Fibroblast of skin of left quadriceps (primary cell): ENCODE data around the gene MED8.
"Not testable (repeated sequence)": the region's sequence is repeated elsewhere in the genome, so short reads cannot be mapped to it uniquely, and the experiment has no call there.

Experiments used
- DNase-seq, 2 experiments: peaks; one replicate each; pipeline ENCODE4 v3.0.0-alpha.2; 2013; ENCODE audit warnings: low read depth in 2 of 2

MED8 gene

DNA sequence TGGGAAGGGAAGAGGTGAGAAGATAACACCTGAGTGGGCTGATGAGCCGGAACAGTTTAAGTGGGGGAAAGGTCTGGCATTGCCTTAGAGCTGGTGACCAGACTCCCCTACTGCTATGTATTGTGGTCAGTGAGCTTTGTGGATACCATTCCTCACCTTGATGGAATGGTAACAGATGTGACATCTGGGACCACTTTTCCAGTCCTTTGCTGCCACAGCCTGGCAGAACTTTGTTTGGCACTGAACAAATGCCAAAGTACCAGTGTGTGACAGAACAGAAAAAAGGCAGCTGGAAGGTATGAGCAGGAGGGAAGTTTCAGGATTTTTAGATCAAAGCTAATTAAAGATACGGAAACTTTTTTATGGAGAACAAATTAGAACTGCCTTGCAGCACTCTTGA, 6.2 kb downstream of the MED8 start:
- no peak for DNase-seq

DNA sequence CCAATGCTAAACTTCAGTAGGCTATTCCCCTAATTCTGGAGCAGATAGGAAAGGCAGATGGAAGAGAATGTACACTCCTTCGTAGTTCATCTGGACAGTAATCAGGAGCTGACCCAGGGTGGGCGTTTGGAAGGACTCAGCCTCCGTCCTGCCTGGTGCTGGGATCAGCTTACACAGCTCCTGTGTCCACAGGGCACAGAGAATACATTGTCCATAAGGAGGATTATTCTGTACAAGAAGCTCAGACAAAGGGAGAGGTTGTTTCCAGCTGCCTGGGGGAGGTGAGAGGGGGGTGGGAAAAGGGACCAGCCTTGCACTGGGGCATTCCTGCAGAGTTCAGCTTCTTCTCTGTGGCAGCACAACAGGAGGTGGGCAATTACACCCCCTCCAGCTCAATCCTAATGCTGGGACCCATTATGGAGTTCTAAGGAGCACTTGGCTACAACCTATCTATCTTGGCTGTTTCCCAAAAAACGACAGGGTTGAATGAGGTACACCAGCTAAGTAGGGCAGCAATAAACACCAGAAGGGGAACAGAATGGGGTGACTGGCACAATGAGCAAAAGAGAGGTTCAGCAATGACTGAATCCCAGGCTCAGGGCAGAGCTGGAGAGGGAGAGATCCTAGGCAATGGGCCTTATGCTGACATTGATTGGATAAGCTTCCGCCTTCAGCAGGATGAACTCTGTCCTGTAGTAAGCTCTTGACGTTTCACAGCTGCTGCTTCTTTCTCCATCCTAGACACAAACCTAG, 7.4 kb downstream of the MED8 start:
- DNase-seq: no peak

DNA sequence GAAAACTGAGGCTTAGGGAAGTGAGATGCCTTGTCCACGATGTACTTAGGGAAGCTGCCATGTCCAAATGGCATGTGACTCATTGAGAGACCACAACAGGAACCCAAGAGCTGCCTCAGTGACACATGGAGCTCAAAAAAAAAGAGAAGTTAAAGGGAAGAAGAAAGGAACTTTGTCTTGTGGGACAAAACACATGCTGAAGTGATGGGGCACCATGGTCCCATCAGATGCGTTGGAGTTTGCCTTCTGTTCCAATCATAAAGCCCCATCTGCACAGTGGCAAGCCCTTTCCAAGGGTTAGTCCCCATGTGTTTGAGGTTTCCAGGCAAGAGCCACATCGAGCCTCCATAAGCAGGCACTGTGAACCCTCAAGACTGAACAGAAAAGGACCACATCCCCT, 8.0 kb downstream of the MED8 start:
- DNase-seq: no peak

DNA sequence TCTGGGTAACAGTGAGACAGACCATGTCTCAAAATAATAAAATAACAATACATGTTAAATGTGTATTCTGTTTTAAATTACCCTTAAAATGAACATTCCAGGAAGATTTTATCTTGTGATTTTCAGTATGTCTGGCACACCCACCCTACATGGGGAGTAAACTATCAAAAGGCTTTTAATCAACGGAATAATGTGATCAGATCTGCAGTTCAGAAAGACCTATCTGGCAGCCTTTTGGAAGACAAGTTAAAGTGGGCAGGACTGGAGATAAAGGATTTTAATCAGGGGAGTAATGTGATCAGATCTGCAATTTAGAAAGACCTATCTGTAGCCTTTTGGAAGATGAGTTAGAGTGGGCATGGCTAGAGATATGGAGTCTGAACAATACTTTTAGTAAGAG, 10.1 kb downstream of the MED8 start:
- no peak for DNase-seq

DNA sequence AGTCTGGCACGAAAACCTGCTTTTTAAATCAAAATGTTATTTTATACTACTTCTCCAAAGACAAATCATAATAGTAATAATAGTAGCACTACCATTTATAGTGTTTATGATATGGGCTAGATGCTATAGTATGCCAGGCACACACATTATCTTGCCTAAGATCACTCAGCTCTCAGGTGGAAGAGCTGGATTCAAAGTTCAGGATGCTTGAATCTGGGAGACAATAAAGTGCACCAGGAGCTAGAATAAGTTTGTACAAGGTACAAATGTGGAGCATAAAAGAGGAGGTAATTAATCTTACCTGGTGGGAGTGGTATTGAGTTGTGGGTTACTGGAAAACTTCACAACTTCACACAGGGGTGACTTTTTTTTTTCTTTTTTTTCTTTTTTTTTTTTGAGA, 11.8 kb downstream of the MED8 start:
- DNase-seq: no peak

DNA sequence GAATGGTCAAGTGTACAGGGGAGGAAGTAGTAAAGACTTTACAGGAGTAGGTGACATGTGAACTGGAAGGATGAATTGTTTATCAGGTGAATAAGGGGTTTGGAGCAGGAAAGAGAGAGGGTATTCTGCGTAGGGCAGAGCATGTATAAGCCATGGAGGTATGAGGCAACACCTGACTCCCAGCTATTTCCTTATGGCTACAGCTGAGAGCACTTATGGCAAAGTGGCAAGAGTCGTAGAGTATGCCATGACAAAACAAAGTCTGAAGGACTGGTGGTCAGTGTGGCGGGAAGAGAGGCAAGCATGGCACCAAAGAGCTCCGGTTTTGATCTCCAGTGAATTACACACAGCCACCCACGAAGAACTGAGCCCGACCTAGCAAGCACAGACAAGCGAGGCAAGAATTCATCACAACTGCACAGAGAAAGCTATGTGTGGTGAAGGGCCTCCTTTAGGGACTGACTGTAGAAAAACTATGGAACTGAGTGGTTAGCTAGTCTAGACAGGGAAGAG, 12.8 kb downstream of the MED8 start:
- DNase-seq: no peak

DNA sequence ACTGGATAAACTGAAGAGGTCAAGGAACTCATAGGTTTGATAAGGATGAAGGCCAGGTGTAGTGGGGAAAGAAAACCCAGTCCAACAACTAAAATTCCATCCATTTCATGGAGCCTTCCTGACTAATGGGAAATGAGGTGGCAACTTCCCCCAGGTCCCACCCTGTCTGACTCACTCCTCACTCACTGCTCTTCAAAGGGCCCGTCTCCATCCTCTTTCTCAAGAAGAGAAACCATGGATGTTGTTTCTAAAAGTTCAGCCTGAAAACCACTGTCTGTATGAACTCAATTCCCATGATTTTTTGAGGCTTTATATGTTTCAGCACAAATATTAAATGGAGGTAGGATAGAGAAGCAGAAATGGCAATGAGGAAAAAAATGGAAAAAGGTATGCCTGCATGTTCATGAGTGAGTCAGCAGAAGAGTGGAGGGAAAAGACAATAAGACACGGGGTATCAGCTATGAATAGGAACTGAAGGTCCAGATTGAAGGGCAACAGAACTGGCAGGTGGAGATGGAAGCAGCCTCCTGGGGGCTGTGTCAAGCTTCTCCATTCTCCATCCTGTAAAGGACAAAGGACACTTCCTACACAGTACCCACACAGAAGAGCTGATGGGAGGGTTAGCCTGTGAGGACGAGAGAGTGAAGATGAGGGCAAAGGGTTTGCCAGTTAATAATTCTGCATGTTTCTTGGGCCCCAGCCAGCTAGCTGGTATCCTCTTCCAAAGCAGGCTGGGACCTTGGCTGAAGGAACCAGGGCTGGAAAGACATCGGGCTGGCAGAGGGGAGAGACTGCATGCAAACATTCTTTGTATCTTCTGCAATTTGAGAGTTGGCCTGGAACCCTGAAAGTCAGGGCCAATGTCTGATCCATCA, 16.3 kb downstream of the MED8 start:
- DNase-seq: peak; percentile 31 to 37

DNA sequence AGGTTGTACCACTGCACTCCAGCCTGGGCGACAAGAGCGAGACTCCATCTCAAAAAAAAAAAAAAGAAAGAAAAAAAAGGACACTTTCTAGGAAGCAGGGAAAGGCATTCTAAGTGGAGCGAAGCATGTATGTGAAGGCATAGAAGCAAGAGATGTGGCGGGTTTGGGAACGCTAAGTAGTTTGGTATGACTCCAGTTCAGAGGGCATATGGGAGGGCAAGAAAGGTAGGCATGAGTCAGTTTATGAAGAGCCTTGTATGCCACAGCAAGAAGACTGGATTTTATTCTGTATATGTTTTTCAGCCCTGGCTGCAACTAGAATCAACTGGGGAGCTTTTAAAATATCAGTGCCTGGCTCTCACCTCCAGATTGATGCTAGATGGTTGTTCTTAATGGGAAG, 17.4 kb downstream of the MED8 start:
- no peak for DNase-seq

DNA sequence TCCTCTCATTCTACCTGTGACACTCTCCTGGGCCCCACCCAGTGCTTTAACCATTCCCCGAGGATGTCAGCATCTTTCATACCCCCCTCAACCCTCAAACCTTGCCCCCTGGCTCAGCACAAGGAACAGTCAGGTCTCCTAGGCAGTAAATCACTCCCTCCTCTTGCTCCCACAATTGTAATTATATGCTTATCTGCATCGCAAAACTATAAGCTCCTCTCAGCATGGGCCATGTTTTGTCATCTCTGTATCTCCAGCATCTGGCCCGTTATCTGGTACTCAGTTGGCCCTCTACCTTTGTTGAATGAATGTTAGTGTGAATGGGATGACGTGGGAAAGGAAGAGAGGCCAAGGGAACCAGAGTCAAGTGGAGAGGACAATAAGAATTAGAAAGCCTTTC, 19.0 kb downstream of the MED8 start:
- no peak for DNase-seq

DNA sequence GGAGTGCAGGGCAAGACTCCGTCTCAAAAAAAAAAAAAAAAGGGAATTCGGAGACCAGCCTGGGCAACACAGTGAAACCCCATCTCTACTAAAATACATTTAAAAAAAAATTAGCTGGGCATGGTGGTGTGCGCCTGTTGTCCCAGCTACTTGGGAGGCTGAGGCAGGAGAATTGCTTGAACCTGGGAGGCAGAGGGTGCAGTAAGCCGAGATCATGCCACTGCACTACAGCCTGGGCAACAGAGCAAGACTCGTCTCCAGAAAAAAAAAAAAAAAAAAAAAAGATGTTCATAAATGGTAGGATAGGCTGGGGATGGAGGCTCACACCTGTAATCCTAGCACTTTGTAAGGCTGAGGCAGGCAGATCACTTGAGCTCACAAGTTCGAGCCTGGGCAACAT, 19.8 kb downstream of the MED8 start:
- not testable (repeated sequence) for DNase-seq

DNA sequence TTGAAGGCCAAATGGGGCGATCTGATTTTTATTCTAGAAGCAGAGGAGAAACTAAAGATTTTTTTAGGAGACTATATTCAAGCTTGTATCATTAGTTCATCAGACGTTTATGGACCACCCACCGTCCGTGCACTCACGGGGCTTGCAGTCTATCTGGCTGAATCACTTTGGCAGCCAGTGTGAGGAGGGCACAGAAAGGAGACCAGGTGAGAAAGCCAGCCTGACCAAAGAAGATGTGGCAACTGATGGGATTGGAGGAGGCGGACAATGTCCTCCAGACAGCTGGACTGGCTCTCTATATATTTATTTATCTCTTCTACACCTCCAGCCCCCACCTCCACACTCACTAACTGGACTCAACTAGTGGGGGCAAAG, 21.0 kb downstream of the MED8 start:
- no peak for DNase-seq

DNA sequence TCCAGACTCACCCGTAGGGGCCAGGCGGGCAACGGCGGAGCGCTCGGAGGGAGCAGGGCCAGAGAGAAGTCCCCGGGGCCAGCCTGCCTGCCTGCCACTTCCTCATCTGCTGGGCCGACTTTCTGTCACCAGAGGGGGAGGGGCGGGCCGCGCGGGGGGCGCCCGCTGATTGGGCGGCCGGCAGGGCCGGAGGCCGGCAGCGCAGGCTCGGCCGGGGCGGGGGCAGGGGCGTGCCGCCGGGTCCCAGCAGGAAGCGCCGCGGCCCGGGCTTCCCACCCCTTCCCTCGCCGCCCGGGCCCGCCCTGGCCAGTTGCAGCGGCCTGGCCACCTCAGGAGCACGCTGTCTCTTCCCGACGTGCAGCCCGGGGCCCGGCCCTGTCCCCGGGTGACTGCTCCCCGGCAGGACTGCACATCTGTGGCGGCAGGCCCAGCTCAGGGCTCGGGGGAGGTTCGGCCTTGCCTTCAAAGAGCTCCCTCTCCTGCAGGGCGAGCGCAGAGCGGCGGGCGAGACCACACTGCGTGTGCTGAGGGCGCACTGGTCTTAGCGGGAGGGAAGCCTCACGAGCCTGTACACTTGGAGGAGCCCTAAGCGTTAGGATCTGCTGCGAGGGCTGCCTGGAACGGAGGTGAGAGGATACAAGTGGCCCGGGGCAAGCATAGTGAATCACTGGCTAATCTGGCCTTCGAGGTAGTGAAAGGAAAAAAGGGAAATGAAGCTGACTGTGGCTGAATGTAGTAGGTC, 21.5 kb downstream of the MED8 start, which contains the start of gene ELOVL1:
Gene ELOVL1 (minus strand): TSS at position 108 of the 742 bp plus-strand sequence. CDS start 2,402 bp downstream, outside the sequence.
- DNase-seq: peak; percentile 51 to 66

DNA sequence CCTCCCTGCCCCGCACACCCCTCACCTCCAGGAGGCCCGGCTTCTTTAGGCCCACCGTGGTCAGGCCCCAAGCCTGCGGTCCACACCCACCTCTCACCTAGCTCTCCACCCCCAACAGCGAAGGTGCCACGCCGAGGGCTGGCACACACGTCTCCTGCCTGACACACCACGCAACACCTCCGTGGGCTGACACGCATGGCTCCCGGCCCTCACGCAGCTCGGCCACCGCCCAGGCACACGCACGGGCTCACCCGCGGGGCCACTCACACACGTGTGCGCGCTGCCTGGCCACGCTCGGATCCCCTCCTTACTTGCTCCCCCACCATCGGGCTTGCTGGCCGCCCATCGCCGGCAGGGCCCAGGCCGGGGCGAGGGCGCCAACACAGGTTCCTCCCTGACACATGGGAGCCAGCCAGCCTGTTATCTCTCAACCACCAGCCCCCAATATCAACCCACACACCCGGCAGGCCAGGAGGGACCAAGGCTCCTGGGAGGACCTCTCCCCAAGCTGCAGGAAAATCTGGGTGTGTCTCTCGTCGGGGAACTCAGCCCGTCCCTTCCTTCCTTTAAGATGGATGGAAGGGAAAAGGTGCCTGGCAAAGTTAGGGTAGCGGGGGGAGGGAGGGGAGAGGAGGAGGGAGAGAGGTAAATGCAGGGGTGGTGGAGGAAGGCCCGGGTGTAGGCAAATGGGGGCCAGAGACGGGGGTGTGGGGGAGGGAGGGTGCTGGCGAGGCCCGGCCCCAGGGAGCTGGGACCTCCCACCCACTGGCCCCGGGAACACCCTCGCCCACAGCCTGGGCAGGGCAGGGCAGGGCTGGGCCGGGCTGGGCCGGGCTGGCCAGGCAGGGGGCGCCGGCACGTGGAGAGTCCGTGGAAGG, 22.3 kb downstream of the MED8 start:
- DNase-seq: no peak

DNA sequence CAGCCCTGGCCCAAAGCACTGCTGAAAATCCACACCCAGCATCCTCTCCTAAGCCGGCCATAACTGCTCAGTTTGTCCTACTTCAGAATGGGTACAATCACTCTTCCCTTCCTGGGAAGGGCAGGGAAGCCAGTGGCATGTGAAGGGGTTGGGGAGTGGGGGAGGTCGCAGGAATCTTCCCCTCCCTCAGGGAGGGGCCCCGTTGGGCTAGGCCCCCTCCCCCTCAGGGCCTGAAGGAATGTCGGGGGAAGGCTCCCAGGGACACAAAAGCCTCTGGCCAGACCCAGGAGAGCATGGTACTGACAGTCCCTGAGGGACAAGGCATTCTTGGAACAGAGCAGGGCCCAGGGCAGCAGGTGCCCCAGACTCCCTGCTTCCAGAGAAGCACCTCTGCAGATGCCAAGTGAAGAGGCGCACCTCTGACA, 23.0 kb downstream of the MED8 start:
- no peak for DNase-seq

DNA sequence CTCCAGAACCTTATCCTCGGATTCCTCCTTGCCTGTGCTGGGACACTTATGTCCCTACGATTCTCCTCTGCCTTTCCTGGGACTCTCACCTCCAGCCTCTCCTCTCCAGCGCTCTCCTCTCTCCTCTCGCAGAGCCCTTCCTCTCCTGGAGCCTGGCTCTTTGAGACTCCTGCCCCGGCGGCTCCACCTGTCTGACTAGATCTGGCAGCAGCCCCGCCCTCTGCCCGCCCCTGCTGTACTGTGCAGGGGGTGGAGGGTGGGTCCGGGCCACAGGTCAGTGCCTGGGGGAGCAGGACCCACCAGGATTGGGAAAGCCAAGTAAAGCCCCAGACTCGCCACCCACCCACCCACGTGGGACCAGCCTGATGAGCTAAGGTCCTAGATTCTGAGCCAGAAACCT, 23.4 kb downstream of the MED8 start:
- DNase-seq: no peak

DNA sequence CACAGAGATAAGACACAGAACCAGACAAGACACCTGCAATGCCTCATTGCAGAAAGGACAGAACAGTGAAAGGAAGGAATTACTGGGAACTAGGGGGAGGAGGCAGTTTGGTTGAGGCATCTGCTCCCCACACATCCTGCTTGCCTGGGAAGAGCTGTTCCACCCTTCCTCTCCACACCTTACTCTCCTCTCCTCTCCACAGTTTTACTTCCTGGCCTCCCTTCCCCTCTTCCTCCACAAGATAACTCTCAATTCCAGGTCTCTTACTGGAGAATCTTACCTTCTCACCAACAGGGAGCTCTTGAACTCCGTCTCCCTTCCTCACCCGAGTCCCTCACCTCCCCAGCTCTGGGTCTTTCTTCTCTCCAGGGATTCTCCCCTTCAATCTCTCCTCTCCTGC, 23.9 kb downstream of the MED8 start:
- no peak for DNase-seq

DNA sequence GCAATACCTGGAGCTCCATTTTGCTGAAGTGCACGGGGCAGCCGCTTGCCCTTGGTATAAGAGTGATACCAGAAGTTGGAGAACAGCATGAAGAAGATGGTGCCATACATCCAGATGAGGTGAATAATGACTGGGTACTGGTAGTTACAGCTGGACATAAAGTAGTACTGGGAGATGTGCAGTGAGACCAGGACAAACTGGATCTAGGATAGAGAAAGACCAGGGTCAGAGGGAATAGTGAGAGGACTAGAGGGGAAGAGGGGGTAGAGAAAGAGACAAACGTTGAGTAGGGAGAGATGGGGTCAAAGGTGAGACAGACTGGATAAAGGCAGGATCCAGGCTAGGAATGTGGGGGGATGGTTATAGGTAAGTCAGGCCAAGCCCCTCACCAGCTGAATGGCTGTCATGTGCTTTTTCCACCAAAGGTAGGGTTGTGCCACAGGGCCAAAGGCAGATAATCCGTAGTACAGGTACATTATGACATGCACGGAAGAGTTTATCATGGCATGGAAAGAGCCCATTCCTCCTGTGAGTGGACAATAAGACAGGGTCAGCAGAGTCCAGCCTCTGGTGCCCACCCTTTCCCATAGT, 25.6 kb downstream of the MED8 start:
- DNase-seq: no peak

DNA sequence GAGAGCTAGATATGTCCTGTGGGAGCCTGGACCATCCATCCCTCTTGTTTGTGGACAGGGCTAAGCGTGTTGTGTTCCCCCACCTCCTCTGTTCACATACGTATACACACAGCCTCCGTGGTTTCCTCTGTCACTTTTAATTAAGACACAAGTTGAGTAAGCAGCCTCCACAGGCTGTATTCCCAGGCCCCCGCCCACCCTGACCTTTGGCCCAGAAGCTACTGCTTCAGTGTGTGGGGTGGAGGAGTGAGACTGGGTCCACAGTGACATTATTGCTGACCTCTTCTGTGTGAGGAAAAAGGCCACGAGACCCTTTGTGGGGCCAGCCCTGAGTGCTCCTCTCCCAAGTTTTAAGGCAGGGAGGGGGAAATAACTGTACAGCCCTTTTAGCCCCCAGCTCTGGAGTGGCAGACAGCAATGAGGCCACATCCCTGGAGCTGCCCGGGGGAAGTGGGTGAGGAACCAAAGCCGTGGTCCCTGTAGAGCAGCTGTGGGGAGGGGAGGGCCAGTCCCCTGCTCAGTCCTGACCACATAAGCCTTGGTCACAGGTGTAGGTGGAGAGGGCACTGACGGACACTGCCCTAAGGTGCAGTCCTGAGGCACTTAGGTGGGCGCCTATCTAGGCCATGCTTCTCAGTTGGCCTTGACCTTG, 26.2 kb downstream of the MED8 start:
- DNase-seq: no peak

DNA sequence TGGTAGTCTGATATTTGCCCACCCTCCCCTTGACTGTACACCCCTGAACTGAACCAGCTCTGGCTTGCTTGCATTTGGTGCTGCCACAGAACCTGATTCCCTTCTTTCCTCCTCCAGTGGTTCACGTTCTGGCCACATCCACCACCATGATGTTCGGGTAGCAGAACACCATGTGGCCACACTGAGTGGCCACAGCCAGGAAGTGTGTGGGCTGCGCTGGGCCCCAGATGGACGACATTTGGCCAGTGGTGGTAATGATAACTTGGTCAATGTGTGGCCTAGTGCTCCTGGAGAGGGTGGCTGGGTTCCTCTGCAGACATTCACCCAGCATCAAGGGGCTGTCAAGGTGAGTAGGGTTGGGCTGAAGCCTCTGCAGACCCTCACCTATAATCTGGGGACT, 29.0 kb downstream of the MED8 start:
- no peak for DNase-seq

DNA sequence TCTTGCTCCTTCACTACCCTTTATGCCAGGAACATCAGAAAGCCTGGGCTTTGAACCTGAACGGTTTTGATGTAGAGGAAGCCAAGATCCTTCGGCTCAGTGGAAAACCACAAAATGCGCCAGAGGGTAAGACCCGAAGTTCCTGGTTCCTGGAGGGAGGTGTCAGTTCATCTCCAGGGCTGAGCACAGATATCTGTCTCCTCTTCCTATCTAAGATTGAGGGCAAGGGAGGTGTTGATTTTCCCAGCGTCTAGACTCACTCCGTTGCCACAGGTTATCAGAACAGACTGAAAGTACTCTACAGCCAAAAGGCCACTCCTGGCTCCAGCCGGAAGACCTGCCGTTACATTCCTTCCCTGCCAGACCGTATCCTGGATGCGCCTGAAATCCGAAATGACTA, 29.9 kb downstream of the MED8 start:
- DNase-seq: no peak
